Upper lobe of left lung (tissue), 4 donors: ENCODE results near the gene PBX2.

Experiments
- EP300 ChIP-seq, 4 donors: sonication (generic); formaldehyde crosslinking; IDR thresholded peaks; one replicate each; pipeline ENCODE4 v1.5.1; 2017; ENCODE audit warnings: antibody characterized with exemption in 4 of 4, control low read depth in 2 of 4
- POLR2A ChIP-seq, 4 donors: fragments of 450-650 bp; IDR thresholded peaks; one replicate each; pipeline ENCODE4 v1.5.1; 2016 to 2017; ENCODE audit warnings: antibody characterized with exemption in 4 of 4, mild to moderate bottlenecking in 2 of 4
- POLR2AphosphoS5 ChIP-seq, 2 donors: sonication (generic); formaldehyde crosslinking; IDR thresholded peaks; one replicate each; pipeline ENCODE4 v1.5.1; 2017; ENCODE audit warnings: antibody characterized with exemption in 2 of 2
- TF ChIP-seq, protein P1 (sequence below), 6 experiments: fragments of 450-650 bp in 4 of 6; fragments of 200-600 bp in 2 of 6; sonication (generic) in 2 of 6; IDR thresholded peaks; one replicate each; pipeline ENCODE4 v1.5.1; 2016 to 2019; ENCODE audit warnings: antibody characterized with exemption in 6 of 6

DNA sequence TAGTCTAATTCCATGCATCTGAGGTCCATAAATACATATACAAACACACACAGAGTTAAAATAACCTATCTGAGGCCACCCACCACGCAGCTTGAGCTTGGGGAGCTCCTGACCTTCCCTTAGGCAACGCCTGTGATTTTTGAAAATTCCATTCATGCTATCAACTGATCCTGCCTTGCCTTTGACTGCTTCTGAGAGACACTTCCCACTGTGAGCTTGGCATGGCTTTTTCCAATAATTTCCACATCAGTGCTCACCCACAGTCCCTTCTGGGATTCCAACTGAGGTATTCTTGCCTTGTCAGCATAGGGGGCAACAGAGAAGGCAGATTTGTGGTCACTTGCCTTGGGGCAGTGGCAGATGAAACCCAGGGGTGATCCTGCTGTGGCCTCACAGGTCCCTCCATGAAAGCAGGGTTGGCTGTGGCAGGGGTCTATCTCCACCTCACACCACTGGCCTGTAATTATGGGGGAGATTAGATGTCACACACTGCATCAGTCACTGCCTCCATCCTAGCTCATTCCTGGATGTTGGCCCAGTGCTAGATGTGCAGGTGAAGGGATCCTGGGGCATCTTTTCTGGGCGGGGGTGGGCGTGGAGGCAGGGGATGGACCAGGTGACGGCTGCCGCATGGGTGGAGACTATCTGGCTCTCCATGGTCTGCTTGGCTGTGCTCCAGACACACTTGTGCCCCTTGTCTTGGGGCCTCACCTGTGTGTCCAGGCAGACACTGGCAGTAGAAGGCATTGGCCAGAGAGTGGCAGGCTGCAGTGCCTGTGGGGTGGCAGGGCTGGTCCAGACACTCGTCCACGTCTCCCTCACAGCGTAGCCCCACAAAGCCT lies 13.6 kb upstream of the PBX2 start:
- TF ChIP-seq, protein P1, sequence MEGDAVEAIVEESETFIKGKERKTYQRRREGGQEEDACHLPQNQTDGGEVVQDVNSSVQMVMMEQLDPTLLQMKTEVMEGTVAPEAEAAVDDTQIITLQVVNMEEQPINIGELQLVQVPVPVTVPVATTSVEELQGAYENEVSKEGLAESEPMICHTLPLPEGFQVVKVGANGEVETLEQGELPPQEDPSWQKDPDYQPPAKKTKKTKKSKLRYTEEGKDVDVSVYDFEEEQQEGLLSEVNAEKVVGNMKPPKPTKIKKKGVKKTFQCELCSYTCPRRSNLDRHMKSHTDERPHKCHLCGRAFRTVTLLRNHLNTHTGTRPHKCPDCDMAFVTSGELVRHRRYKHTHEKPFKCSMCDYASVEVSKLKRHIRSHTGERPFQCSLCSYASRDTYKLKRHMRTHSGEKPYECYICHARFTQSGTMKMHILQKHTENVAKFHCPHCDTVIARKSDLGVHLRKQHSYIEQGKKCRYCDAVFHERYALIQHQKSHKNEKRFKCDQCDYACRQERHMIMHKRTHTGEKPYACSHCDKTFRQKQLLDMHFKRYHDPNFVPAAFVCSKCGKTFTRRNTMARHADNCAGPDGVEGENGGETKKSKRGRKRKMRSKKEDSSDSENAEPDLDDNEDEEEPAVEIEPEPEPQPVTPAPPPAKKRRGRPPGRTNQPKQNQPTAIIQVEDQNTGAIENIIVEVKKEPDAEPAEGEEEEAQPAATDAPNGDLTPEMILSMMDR (IDR thresholded peaks at IDR 0.05): no peak
- no peak for TF ChIP-seq POLR2A (IDR thresholded peaks at IDR 0.05)
- no peak for TF ChIP-seq EP300 (IDR thresholded peaks at IDR 0.05)
- no peak for TF ChIP-seq POLR2AphosphoS5 (IDR thresholded peaks at IDR 0.05)
